GM10266 (cell line): ENCODE measurements around the gene CNTN5.

Experiments used
- DNase-seq: peaks from one replicate; pipeline ENCODE4 v3.0.0; 2012; ENCODE audit errors: extremely low spot score
- TF ChIP-seq, protein P1 (sequence below): IDR thresholded peaks from 2 replicates; pipeline ENCODE4 v1.5.1; 2012; ENCODE audit warnings: mild to moderate bottlenecking, low read depth; ENCODE audit not compliant: control insufficient read depth, insufficient read depth; ENCODE audit errors: missing control alignments

Gene CNTN5

DNA sequence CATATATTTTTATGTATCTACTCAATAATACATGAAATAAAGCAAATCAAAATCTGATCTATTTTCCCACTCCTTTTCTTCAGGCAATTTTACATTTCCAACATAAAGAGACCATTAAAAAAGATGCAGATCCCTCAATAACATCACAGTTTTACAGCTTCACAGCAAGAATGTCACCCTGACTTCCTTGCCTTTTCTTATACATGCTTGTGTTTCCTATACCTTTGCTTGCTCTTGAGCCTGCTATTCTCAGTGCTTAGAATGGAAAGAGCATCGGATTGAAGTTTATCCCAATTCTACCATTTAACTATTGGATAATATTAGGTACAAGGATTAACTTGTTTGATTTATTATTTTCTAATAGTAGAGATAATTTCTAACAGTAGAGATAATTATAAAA, 176.7 kb downstream of the CNTN5 start:
- DNase-seq: no peak

DNA sequence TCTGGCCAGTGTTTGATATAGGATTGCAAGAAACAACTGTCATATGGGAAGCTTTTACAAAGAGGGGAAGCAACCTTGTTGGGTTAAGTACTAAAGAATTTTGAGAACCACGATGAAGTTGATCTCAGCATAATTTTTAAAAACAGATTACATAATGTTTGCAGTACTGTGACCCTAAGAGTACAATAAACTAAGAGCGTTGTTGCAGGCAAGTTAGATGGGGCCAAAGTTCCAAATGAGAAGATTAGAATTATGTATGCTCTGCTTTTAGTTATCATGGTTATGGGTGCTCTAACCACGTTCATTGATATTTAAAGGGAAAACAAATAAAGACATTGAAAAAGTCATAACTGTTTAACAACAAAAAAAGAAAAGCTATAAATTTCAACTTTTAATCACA, 177.5 kb downstream of the CNTN5 start:
- TF ChIP-seq, protein P1, sequence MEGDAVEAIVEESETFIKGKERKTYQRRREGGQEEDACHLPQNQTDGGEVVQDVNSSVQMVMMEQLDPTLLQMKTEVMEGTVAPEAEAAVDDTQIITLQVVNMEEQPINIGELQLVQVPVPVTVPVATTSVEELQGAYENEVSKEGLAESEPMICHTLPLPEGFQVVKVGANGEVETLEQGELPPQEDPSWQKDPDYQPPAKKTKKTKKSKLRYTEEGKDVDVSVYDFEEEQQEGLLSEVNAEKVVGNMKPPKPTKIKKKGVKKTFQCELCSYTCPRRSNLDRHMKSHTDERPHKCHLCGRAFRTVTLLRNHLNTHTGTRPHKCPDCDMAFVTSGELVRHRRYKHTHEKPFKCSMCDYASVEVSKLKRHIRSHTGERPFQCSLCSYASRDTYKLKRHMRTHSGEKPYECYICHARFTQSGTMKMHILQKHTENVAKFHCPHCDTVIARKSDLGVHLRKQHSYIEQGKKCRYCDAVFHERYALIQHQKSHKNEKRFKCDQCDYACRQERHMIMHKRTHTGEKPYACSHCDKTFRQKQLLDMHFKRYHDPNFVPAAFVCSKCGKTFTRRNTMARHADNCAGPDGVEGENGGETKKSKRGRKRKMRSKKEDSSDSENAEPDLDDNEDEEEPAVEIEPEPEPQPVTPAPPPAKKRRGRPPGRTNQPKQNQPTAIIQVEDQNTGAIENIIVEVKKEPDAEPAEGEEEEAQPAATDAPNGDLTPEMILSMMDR: no peak
- DNase-seq: no peak

More for the DNA sequence above, 176.7 kb downstream of the CNTN5 start:
- TF ChIP-seq, protein P1: no peak

DNA sequence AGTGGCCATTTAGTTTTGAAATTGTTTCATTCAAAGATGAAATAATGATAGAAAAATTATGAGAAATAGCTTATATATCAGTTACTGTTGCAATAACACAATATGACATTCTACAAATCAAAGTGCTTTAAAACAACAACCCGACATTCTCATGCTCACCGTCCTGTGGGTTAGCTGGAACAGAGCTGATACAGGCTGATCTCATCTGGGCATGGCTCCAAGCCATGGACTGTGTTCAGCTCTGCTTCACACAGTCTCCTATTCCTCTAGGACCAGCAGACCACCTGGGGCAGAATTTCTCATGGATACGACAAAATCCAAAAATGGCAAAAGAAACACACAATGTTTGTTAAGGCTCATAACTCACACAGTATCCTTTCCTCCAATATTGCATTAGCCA, 178.6 kb downstream of the CNTN5 start:
- DNase-seq: no peak
- TF ChIP-seq, protein P1: no peak

DNA sequence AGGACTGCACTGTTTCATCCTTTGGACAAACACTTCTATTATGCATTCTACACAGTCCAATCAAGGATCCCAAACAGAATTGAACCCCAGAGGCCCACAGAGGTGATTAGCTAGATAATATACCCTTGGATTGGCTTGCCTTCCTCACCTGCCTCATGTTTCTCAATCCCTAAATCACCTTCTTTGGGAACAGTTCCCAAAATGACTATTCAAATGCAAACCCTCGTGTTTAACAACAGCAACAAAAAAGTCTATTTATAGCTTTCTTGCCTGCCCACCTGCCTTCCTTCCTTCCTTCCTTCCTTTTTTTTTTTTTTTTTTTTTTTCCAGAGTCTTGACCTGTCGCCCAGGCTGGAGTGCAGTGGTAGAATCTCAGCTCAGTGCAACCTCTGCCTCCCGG, 180.0 kb downstream of the CNTN5 start:
- DNase-seq: no peak
- TF ChIP-seq, protein P1: no peak

DNA sequence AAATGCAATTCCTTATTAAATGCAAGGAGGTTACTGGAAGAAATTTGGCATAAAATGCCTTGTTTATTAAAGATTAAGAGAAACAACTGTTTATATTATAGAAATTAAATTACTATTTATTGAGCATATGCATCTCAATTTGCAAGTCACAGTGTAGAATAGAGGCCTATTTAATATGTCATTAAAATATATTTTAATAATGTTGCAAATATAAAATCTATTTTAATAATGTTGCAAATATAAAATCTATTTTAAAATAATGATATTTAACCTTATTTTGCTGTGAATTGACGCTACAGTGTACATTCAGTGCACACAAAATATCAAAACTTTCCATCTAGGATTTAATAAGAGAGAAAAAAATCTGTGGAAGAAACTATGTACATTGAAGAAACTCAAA, 188.1 kb downstream of the CNTN5 start:
- TF ChIP-seq, protein P1: no peak

DNA sequence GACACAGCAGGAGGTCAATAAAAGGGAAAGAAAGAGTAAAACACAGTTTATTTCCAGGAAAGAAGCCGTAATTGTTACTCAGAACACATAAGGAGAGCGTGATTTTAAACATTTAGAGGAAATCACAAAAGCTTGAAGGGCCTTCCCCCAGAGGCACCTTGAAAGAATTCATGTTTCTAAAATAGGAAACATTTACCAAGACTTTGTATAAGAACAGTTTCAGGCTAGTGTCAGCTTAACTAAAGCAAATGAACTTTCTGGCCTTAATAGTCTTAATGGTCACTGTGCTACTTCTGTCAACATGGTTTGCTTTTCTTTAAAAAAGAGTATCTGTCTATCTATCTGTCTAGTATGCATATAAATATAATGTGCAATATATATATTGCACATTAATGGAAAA, 208.8 kb downstream of the CNTN5 start:
- TF ChIP-seq, protein P1: no peak

More for the DNA sequence above, 188.1 kb downstream of the CNTN5 start:
- DNase-seq: no peak

DNA sequence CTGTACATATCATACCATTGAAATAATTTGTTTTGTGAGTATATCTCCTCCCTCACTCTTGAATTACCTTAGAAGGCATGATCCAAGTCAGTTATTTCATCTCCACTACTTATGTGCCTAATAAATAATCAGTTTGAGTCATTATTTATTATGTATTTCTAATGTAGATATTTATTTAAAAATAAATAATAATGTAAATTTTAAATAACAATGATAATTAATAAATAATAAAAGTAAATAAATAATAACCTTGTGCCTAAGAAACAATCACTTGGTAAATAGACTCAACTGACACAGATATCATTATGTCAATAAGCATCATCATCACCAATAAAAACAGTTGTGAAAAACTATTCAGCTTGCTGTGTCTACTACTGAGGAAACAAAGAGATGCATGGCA, 213.8 kb downstream of the CNTN5 start:
- TF ChIP-seq, protein P1: no peak
- DNase-seq: no peak

More for the DNA sequence above, 208.8 kb downstream of the CNTN5 start:
- DNase-seq: no peak
